ENCODE data around the gene EDC4. TPM values are rescaled to one million over a fixed set of nuclear protein-coding genes. Genes with fewer than 3 reads are reported as not detected.
A peak's percentile ranks its signal among the peaks of the same experiment; 100 is the strongest.

EDC4 gene
- total RNA-seq, 1 donor from 2014 or later: 51.2 TPM

DNA sequence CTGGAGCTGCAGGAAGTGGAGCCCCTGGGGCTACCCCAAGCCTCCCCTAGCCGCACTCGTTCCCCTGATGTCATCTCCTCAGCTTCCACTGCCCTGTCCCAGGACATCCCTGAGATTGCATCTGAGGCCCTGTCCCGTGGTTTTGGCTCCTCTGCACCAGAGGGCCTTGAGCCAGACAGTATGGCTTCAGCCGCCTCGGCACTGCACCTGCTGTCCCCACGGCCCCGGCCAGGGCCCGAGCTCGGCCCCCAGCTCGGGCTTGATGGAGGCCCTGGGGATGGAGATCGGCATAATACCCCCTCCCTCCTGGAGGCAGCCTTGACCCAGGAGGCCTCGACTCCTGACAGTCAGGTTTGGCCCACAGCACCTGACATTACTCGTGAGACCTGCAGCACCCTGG lies 7.7 kb downstream of the EDC4 start:
- ATAC-seq (no peak), DNase-seq (no peak)
- peaks cover 95% of the 10 kb centered on the region for H3K36me3 ChIP-seq
- no peak overlapping the region for H3K27ac ChIP-seq
- TF ChIP-seq, protein P1, sequence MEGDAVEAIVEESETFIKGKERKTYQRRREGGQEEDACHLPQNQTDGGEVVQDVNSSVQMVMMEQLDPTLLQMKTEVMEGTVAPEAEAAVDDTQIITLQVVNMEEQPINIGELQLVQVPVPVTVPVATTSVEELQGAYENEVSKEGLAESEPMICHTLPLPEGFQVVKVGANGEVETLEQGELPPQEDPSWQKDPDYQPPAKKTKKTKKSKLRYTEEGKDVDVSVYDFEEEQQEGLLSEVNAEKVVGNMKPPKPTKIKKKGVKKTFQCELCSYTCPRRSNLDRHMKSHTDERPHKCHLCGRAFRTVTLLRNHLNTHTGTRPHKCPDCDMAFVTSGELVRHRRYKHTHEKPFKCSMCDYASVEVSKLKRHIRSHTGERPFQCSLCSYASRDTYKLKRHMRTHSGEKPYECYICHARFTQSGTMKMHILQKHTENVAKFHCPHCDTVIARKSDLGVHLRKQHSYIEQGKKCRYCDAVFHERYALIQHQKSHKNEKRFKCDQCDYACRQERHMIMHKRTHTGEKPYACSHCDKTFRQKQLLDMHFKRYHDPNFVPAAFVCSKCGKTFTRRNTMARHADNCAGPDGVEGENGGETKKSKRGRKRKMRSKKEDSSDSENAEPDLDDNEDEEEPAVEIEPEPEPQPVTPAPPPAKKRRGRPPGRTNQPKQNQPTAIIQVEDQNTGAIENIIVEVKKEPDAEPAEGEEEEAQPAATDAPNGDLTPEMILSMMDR (IDR thresholded peaks at IDR 0.05): no peak
- no peaks in the 10 kb centered on the region for H3K27me3 ChIP-seq (ENCODE audit: low read depth)
- intact Hi-C loops (cut with DNase I): no loop called here
- no peak overlapping the region for H3K4me3 ChIP-seq
- no peaks in the 10 kb centered on the region for H3K9me3 ChIP-seq
- H3K4me1 ChIP-seq: peaks cover 20% of the 10 kb centered on the region

- intact Hi-C loops (cut with DNase I): no loop called here
- ATAC-seq (no peak), DNase-seq (no peak)
- no peaks in the 10 kb centered on the region for H3K9me3 ChIP-seq
- H3K36me3 ChIP-seq: peaks cover 84% of the 10 kb centered on the region
- H3K4me1 ChIP-seq: peaks cover 19% of the 10 kb centered on the region
- H3K4me3 ChIP-seq: no peak overlapping the region
- no peaks in the 10 kb centered on the region for H3K27me3 ChIP-seq (ENCODE audit: low read depth)
- H3K27ac ChIP-seq: no peak overlapping the region
- TF ChIP-seq, protein P1 (IDR thresholded peaks at IDR 0.05): no peak
Measured at GRCh38 chr16:67881621-67882161, 8.8 kb downstream of the EDC4 start.

GRCh38 chr16:67882374-67883145 lies 9.7 kb downstream of the EDC4 start:
- Histone ChIP-seq H3K9me3 (no peaks in the 10 kb centered on the region), H3K27me3 (ENCODE audit: low read depth) (no peaks in the 10 kb centered on the region), H3K27ac (no peak overlapping the region), H3K4me1 (peaks cover 24% of the 10 kb centered on the region), H3K36me3 (peaks cover 75% of the 10 kb centered on the region), H3K4me3 (no peak overlapping the region)
- intact Hi-C loops (cut with DNase I): no loop called here
- TF ChIP-seq, protein P1 (IDR thresholded peaks at IDR 0.05): no peak
- DNase-seq: no peak
- ATAC-seq: no peak

DNA sequence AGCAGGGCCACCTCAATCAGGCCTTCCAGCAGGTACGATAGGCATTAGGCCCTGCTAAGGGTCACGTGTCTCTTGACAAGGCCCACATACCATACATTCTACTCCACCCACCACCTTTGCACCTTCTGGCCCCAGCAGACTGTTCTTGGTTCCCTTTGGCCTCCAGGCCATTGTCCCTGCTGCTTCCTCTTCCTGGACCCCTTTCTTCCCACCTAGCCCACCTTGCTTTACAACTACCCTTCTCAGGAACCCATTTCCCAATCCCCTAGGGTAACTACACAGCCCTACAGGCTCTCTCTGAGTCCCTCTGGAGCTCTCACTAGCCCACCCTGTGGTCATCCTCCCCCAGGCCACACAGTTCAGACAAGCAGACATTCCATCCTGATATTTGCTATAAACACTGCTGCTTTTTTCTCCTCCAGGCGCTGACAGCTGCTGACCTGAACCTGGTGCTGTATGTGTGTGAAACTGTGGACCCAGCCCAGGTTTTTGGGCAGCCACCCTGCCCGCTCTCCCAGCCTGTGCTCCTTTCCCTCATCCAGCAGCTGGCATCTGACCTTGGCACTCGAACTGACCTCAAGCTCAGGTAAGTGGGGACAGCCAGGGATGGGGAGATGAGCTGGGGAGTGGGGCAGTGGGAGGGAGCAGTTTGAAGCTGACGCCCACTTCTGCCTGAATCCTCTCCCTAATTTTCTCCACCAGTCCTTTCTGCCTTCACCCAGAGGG lies 10.5 kb downstream of the EDC4 start:
- intact Hi-C loops (cut with DNase I): no loop called here
- Histone ChIP-seq H3K36me3 (peaks cover 67% of the 10 kb centered on the region), H3K27ac (no peak overlapping the region), H3K4me1 (peaks cover 24% of the 10 kb centered on the region), H3K27me3 (ENCODE audit: low read depth) (no peaks in the 10 kb centered on the region), H3K4me3 (no peak overlapping the region), H3K9me3 (no peaks in the 10 kb centered on the region)
- DNase-seq (no peak), ATAC-seq (no peak)
- TF ChIP-seq, protein P1 (IDR thresholded peaks at IDR 0.05): no peak

DNA sequence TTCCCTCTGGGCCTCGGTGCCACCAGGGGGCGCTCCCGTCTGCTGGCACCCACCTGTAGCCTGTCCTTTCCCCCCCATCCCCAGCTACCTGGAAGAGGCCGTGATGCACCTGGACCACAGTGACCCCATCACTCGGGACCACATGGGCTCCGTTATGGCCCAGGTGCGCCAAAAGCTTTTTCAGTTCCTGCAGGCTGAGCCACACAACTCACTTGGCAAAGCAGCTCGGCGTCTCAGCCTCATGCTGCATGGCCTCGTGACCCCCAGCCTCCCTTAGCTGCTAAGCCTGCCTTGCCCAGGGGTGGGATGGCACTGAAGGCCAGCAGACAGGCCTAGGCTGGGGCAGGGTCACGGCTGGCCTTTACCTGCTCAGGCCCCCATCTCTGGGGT lies 11.0 kb downstream of the EDC4 start:
- Histone ChIP-seq H3K27ac (no peak overlapping the region), H3K36me3 (peaks cover 62% of the 10 kb centered on the region), H3K4me1 (peaks cover 24% of the 10 kb centered on the region), H3K27me3 (ENCODE audit: low read depth) (no peaks in the 10 kb centered on the region), H3K9me3 (no peaks in the 10 kb centered on the region), H3K4me3 (no peak overlapping the region)
- peak; percentile 79 for DNase-seq
- peak; percentile 79 to 80 for ATAC-seq
- TF ChIP-seq, protein P1 (IDR thresholded peaks at IDR 0.05): peak; percentile 92
- intact Hi-C loops (cut with DNase I): no loop called here

Data from lower lobe of right lung (tissue), 2 donors.